HepG2 (cell line): ENCODE data around the gene IMPDH2. TPM values are rescaled to one million over a fixed set of nuclear protein-coding genes. Genes with fewer than 3 reads are reported as not detected.

ENCODE experiments used
- HMGXB4 ChIP-seq, 2 experiments: sonication (generic) in 1 of 2; formaldehyde crosslinking in 1 of 2; IDR thresholded peaks; 2 replicates each; pipeline versions ENCODE4 v1.4.0 to v1.6.1; 2018 to 2020; ENCODE audit warnings: missing genetic modification reagents in 2 of 2, borderline replicate concordance in 1 of 2, low read depth in 1 of 2, mild to moderate bottlenecking in 1 of 2, missing biosample characterization in 1 of 2
- LBX2 ChIP-seq: sonication (generic); formaldehyde crosslinking; IDR thresholded peaks from 2 replicates; pipeline ENCODE4 v1.5.0; 2020; ENCODE audit warnings: missing genetic modification reagents, mild to moderate bottlenecking, borderline replicate concordance
- MXI1 ChIP-seq: IDR thresholded peaks from 3 replicates; pipeline ENCODE4 v1.6.1; 2012; ENCODE audit warnings: low read depth, low read length, inconsistent platforms, borderline replicate concordance
- PTBP1 ChIP-seq: fragments of 200-400 bp; formaldehyde crosslinking; IDR thresholded peaks from 2 replicates; pipeline ENCODE4 v1.6.1; 2018; ENCODE audit warnings: low read length, low read depth; ENCODE audit not compliant: poor library complexity, severe bottlenecking
- ZBED4 ChIP-seq: sonication (generic); formaldehyde crosslinking; IDR thresholded peaks from 2 replicates; pipeline ENCODE4 v1.4.0; 2020; ENCODE audit warnings: missing genetic modification reagents, borderline replicate concordance
- ZMAT3 ChIP-seq: sonication (generic); formaldehyde crosslinking; conservative IDR thresholded peaks from 2 replicates; pipeline ENCODE4 v1.7.0; 2021; ENCODE audit warnings: missing genetic modification reagents
- ZNF275 ChIP-seq: sonication (generic); formaldehyde crosslinking; IDR thresholded peaks from 2 replicates; pipeline ENCODE4 v1.8.0; 2022; ENCODE audit warnings: missing genetic modification reagents, mild to moderate bottlenecking, inconsistent platforms, borderline replicate concordance
- ZNF609 ChIP-seq: sonication (generic); formaldehyde crosslinking; IDR thresholded peaks from 2 replicates; pipeline ENCODE4 v1.4.0; 2020; ENCODE audit warnings: mild to moderate bottlenecking, missing genetic modification reagents, borderline replicate concordance
- polyA plus RNA-seq, 8 experiments: library from polyadenylated mRNA; depleted of rRNA in 3 of 8; stranded (reverse) in 7 of 8; unstranded in 1 of 8; fragments of >200 nt; fragmentation: Illumina TruSeq in 4 of 8; extraction: Trizol in 4 of 8; gene quantifications; 2 replicates each; pipeline versions ENCODE4 v1.2.1 to v1.2.3, GENCODE V29; 2011 to 2016; ENCODE audit warnings: low read depth in 4 of 8, missing spikeins in 1 of 8, mixed read lengths in 1 of 8; ENCODE audit not compliant: insufficient read depth in 1 of 8
- total RNA-seq, 5 experiments: library from RNA; depleted of rRNA; stranded (reverse); fragments of >200 nt; fragmentation: Illumina TruSeq; extraction: Trizol; gene quantifications; 2 replicates each; pipeline ENCODE4 v1.2.3, GENCODE V29; 2016; ENCODE audit warnings: low read depth in 1 of 5
- TF ChIP-seq, protein P1 (sequence below): sonication (generic); formaldehyde crosslinking; IDR thresholded peaks from 2 replicates; pipeline ENCODE4 v1.8.0; 2022; ENCODE audit warnings: mild to moderate bottlenecking, missing genetic modification reagents
- TF ChIP-seq, protein P2 (sequence below): IDR thresholded peaks from 2 replicates; pipeline ENCODE4 v1.6.1; 2016; ENCODE audit warnings: control low read depth

Gene IMPDH2
- total and polyA plus RNA-seq, 2 of the 13 experiments (the other 11 are each of a cell fraction or from before 2014, with no cell fraction given): 248 to 260 TPM

- TF ChIP-seq ZNF609 (no peak; the same call in 1 of the 2 replicates), LBX2 (CRISPR knock-in tag) (no peak), HMGXB4 (CRISPR knock-in tag; IDR thresholded peaks at IDR 0.05; ENCODE audit: borderline replicate concordance in 1 of 2, low read depth in 1 of 2) (peak; percentile 83 to 96; a peak in 3 of 4 replicates), ZNF275 (CRISPR knock-in tag) (peak; percentile 90; the same call in 1 of the 2 replicates), MXI1 (peak; percentile 72; the same call in 1 of the 3 replicates), PTBP1 (peak; percentile 88), ZMAT3 (CRISPR knock-in tag) (0 out of 2 replicates have a peak, but pooled peaks have one; percentile 58), ZBED4 (CRISPR knock-in tag) (peak; percentile 19; the same call in 1 of the 2 replicates)
- TF ChIP-seq, protein P1, sequence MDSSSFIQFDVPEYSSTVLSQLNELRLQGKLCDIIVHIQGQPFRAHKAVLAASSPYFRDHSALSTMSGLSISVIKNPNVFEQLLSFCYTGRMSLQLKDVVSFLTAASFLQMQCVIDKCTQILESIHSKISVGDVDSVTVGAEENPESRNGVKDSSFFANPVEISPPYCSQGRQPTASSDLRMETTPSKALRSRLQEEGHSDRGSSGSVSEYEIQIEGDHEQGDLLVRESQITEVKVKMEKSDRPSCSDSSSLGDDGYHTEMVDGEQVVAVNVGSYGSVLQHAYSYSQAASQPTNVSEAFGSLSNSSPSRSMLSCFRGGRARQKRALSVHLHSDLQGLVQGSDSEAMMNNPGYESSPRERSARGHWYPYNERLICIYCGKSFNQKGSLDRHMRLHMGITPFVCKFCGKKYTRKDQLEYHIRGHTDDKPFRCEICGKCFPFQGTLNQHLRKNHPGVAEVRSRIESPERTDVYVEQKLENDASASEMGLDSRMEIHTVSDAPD: 0 out of 2 replicates have a peak, but pooled peaks have one; percentile 24
- TF ChIP-seq, protein P2, sequence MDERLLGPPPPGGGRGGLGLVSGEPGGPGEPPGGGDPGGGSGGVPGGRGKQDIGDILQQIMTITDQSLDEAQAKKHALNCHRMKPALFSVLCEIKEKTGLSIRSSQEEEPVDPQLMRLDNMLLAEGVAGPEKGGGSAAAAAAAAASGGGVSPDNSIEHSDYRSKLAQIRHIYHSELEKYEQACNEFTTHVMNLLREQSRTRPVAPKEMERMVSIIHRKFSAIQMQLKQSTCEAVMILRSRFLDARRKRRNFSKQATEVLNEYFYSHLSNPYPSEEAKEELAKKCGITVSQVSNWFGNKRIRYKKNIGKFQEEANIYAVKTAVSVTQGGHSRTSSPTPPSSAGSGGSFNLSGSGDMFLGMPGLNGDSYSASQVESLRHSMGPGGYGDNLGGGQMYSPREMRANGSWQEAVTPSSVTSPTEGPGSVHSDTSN (CRISPR knock-in tag): peak; percentile 74
Observed at GRCh38 chr3:49007068-49007770, 22.0 kb downstream of the IMPDH2 start, which contains the start of gene WDR6 (continued).
